ENCODE results near the gene HSD17B12.

The HSD17B12 gene

GRCh38 chr11:43871051-43871450 lies 190.5 kb downstream of the HSD17B12 start:
- no peak for DNase-seq (ENCODE audit: low read depth in 2 of 2)

- no peak for DNase-seq (ENCODE audit: low read depth in 2 of 2)
Measured at GRCh38 chr11:43872995-43873394, 192.5 kb downstream of the HSD17B12 start.

- no peak for DNase-seq (ENCODE audit: low read depth in 2 of 2)
Measured at GRCh38 chr11:43874078-43874477, 193.5 kb downstream of the HSD17B12 start.

- DNase-seq (ENCODE audit: low read depth in 2 of 2) = no peak
Measured at GRCh38 chr11:43874738-43875137, 194.2 kb downstream of the HSD17B12 start.

DNA sequence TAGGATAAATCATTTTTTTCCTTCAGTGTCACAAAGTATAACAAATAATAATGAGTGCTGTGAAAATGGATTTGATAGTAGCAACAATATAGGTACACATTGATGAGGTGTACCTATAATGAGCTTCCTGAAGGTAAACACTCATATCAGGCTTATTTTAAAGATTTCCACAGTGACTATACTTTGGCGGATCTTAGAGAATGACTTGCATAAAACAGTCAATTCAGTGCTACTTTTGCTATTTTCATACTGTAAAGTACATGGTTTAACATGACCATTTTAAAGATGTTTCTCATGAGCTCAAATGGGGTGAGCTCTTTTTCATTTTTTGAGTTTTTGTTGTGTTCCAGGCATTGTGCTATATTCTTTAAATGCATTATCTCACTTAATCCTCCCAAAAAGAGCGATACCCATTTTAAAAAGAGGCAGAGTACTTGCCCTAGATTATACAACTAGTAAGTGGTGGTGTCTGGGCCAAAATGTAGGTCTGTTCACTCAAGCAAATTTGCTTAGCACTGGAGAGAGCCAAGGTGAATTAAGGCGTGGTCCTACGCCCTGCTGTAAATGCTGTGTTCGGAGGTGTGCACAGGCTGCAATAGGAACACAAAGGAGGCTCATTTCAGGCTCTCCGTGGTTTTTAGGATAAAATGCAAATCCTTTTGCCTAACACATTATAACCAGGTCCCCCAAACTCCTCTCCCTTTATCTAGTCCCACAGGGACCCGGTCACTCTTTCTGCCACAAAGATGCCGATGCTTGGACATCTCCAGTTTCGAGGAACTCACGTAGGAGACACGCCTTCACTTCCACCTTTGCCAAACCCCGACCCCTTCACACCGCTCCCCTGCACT lies 199.5 kb downstream of the HSD17B12 start:
- DNase-seq (ENCODE audit: low read depth in 2 of 2) = no peak

DNA sequence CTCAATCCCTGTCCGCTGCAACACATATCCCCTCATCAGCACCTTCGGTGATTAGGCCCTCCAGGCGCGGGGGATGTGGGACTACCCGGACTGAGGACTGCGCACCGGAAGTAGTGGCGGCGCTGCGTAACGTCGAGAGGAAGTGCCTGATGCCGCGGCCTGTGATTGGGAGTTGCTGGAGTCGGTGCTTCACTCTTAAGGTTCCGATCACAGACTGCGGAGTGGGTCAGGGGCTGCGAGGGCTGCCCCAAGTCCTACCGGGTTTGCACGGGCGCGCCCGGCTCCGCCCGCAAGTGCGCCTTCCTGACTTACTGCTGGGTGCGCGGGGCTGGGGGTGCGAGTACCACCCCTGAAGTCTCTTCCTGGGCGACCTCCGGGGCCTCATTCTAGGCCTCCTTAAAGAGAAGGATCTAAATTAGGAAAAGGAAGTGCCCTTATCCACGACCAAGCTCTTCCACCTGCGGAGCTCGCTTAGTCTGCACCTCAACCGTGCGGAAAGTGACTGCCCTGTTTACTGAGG lies 200.2 kb downstream of the HSD17B12 start, which contains the start of gene ALKBH3:
Gene ALKBH3, plus strand, starts transcription at position 192 of the 520 bp plus-strand sequence. CDS start 1,822 bp downstream, outside the sequence.
- peak; percentile 87 to 88 for DNase-seq (ENCODE audit: low read depth in 2 of 2)

DNA sequence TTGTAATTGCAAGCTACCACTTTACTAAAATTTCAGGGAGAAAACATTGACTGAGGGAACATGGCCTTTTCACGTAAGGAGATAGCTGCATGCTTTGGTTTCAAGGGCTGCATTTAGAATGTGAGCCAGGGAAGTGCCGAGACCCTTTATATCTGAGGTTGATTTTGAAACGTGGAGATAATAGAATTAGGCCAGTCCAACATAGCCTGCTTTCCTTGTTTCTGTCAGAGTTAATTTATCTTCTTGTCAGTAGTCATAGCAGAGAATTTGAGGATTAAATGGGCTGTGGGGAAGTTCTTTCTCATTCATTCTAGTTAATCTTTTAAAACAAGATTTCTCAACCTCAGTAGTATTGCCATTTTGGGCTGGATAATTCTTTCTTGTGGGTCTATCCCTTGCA lies 212.3 kb downstream of the HSD17B12 start:
- no peak for DNase-seq (ENCODE audit: low read depth in 2 of 2)

GRCh38 chr11:43894546-43894945 lies 214.0 kb downstream of the HSD17B12 start:
- no peak for DNase-seq (ENCODE audit: low read depth in 2 of 2)

- no peak for DNase-seq (ENCODE audit: low read depth in 2 of 2)
Measured at GRCh38 chr11:43895601-43896000, 215.1 kb downstream of the HSD17B12 start.

GRCh38 chr11:43898574-43898973 lies 218.0 kb downstream of the HSD17B12 start:
- no peak for DNase-seq (ENCODE audit: low read depth in 2 of 2)

- no peak for DNase-seq (ENCODE audit: low read depth in 2 of 2)
Measured at GRCh38 chr11:43899094-43899493, 218.6 kb downstream of the HSD17B12 start.

GRCh38 chr11:43901551-43901950 lies 221.0 kb downstream of the HSD17B12 start:
- DNase-seq (ENCODE audit: low read depth in 2 of 2) = no peak

GRCh38 chr11:43903078-43903477 lies 222.5 kb downstream of the HSD17B12 start:
- no peak for DNase-seq (ENCODE audit: low read depth in 2 of 2)

DNA sequence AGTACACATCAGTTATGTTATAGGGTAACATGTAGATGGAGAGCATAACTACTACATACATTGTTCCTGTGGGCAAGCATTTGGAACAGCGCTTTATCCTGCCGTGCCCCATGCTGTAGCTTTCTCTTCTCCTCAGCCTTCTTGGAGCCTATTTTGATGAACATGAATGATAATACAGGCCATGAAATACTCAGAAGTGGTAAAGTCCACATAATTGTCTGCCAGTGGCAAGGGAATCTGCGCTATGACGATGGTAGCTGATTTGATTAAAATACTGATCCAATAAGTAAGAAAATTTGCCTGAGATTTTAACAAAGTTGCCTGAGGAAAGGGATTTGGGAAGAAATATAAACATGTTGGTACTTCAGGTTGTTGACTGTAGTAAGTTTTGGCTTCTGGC lies 223.4 kb downstream of the HSD17B12 start:
- no peak for DNase-seq (ENCODE audit: low read depth in 2 of 2)

DNA sequence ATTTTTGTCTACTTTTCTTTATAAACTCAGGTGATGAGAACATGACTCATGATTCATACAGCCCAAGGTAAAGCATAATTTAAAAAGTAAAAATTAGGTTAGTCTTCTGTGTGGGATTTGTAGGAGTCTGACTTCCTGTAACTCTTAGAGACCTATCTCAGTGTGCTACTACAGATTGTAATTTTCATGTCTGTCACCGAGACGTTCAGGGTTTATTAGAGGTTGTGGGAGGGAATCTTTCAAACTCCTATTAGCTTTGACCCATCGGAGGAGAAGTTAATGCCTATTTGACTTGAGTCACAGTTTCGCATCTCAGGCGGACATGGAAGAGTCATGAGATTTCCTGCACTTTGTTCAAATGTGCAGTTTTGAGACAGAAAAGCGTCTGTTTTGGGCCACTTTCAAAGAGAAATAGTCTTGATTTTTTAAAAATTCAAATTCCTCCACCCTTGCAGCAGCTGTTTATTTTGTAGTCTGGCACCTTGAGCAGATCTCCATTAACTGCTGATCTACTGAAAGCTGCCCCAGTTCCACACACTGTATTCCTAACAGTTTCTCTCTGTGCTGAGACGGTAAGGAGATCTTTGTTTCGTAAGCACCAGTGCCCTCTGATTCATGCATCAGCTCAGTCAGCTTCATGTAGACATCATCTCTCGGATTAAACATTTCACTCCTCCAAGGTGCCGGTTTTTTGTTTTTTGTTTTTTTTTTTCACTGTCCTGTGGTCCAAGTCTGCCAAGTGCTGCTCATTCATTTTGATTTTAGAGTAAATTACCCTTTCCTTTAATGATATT lies 224.4 kb downstream of the HSD17B12 start:
- DNase-seq (ENCODE audit: low read depth in 2 of 2) = no peak

- DNase-seq (ENCODE audit: low read depth in 2 of 2) = no peak
Measured at GRCh38 chr11:43905813-43906241, 225.3 kb downstream of the HSD17B12 start.
